HG03460 (cell line): ENCODE measurements around the gene SDR42E1.
"Not testable (repeated sequence)": the region's sequence is repeated elsewhere in the genome, so short reads cannot be mapped to it uniquely, and the experiment has no call there.

Experiments
- ATAC-seq: cut with Tn5 transposase; IDR thresholded peaks from one replicate; pipeline ENCODE4 v1.9.1; 2021; ENCODE audit not compliant: unreplicated experiment

The SDR42E1 gene

GRCh38 chr16:82006036-82006435 lies 5.2 kb downstream of the SDR42E1 start:
- no peak for ATAC-seq

- ATAC-seq: no peak
Observed at GRCh38 chr16:82005027-82005830, 6.0 kb downstream of the SDR42E1 start.

- ATAC-seq: no peak
Observed at GRCh38 chr16:82004601-82005000, 6.7 kb downstream of the SDR42E1 start.

GRCh38 chr16:82002831-82003230 lies 8.4 kb downstream of the SDR42E1 start:
- no peak for ATAC-seq

GRCh38 chr16:81997738-81998137 lies 13.5 kb downstream of the SDR42E1 start:
- no peak for ATAC-seq

GRCh38 chr16:81996664-81997509 lies 14.4 kb downstream of the SDR42E1 start:
- ATAC-seq: no peak

- no peak for ATAC-seq
Observed at GRCh38 chr16:81995651-81996050, 15.6 kb downstream of the SDR42E1 start.

- no peak for ATAC-seq
Observed at GRCh38 chr16:81994485-81994884, 16.8 kb downstream of the SDR42E1 start.

GRCh38 chr16:81992859-81993258 lies 18.4 kb downstream of the SDR42E1 start:
- no peak for ATAC-seq

GRCh38 chr16:81987706-81988105 lies 23.6 kb downstream of the SDR42E1 start:
- ATAC-seq: no peak

- ATAC-seq: no peak
Observed at GRCh38 chr16:81987121-81987520, 24.1 kb downstream of the SDR42E1 start.

- not testable (repeated sequence) for ATAC-seq
Observed at GRCh38 chr16:81977335-81977942, 33.8 kb downstream of the SDR42E1 start.

GRCh38 chr16:81975637-81976036 lies 35.6 kb downstream of the SDR42E1 start:
- no peak for ATAC-seq

GRCh38 chr16:81973737-81974136 lies 37.5 kb downstream of the SDR42E1 start:
- ATAC-seq: no peak

GRCh38 chr16:81971853-81972252 lies 39.4 kb downstream of the SDR42E1 start:
- no peak for ATAC-seq

GRCh38 chr16:81967358-81967757 lies 43.9 kb downstream of the SDR42E1 start:
- no peak for ATAC-seq

- ATAC-seq: no peak
Observed at GRCh38 chr16:81964808-81965207, 46.5 kb downstream of the SDR42E1 start.

GRCh38 chr16:81956213-81956948 lies 54.9 kb downstream of the SDR42E1 start:
- ATAC-seq: no peak

GRCh38 chr16:81951564-81951963 lies 59.7 kb downstream of the SDR42E1 start:
- ATAC-seq: no peak

GRCh38 chr16:81946206-81946605 lies 65.1 kb downstream of the SDR42E1 start:
- ATAC-seq: no peak

GRCh38 chr16:81945665-81946064 lies 65.6 kb downstream of the SDR42E1 start:
- no peak for ATAC-seq
